CD8-positive, alpha-beta memory T cell (primary cell): ENCODE measurements around the gene ADORA2A. TPM values are rescaled to one million over a fixed set of nuclear protein-coding genes. Genes with fewer than 3 reads are reported as not detected.

Source experiments
- polyA plus RNA-seq: library from polyadenylated mRNA; unstranded; fragments of 300-500 nt; fragmentation: Illumina TruSeq; gene quantifications from one replicate; pipeline ENCODE4 v1.2.3, GENCODE V29; 2021
- total RNA-seq, 2 experiments: library from RNA; stranded (reverse); gene quantifications; one replicate each; pipeline ENCODE4 v1.2.3, GENCODE V29; 2021

Gene ADORA2A
- total and polyA plus RNA-seq, 3 experiments from 2014 or later: 23.2 to 89.6 (median 26.7) TPM

Other genes with a start within 250 kb of the ADORA2A start
- gene SUSD2, start 246.1 kb upstream of the ADORA2A start, total RNA-seq: under 1 TPM; 0.31 to 0.48 TPM
- not detected for gene SUSD2, start 246.1 kb upstream of the ADORA2A start, polyA plus RNA-seq
- not detected for gene GGT5, start 182.5 kb upstream of the ADORA2A start, total RNA-seq
- not detected for gene GGT5, start 182.5 kb upstream of the ADORA2A start, polyA plus RNA-seq
- gene SPECC1L, start 156.8 kb upstream of the ADORA2A start, total RNA-seq: 10 to 100 TPM; 51.9 to 52.1 TPM
- gene SPECC1L, start 156.8 kb upstream of the ADORA2A start, polyA plus RNA-seq: 14.9 TPM
- gene UPB1, start 67.7 kb downstream of the ADORA2A start, total RNA-seq: not detected
- 0.10 TPM for gene UPB1, start 67.7 kb downstream of the ADORA2A start, polyA plus RNA-seq
- 100 to 1,000 TPM; 115 to 123 TPM for gene GUCD1, start 127.5 kb downstream of the ADORA2A start, total RNA-seq
- gene GUCD1, start 127.5 kb downstream of the ADORA2A start, polyA plus RNA-seq: 50.8 TPM
- gene SNRPD3, start 128.4 kb downstream of the ADORA2A start, total RNA-seq: 100 to 1,000 TPM; 205 to 217 TPM
- 112 TPM for gene SNRPD3, start 128.4 kb downstream of the ADORA2A start, polyA plus RNA-seq
- gene LRRC75B, start 165.5 kb downstream of the ADORA2A start, total RNA-seq: 1 to 10 TPM in 1 of 2 experiments, under 1 TPM in 1; 0.84 to 1.4 TPM
- gene LRRC75B, start 165.5 kb downstream of the ADORA2A start, polyA plus RNA-seq: not detected
- gene GGT1, start 175.6 kb downstream of the ADORA2A start, total RNA-seq: 10 to 100 TPM; 36.9 to 39.1 TPM
- gene GGT1, start 175.6 kb downstream of the ADORA2A start, polyA plus RNA-seq: 12.1 TPM